Amygdala (tissue), 56 donors: Measurements from ENCODE around the gene PGBD1.

Source experiments
- DNase-seq, 56 donors: peaks; one replicate each; lab custom pipeline; 2025; lab: John Stamatoyannopoulos, UW

Gene PGBD1

GRCh38 chr6:28281288-28282064, at the start of gene PGBD1:
Gene PGBD1, plus strand, starts transcription at chr6:28281572. Its CDS starts 2,242 bp downstream, at chr6:28283814.
- peak in 52 of 56 donors; percentile 1 to 72 (median 32) for DNase-seq

GRCh38 chr6:28232785-28233184, 48.6 kb upstream of the PGBD1 start:
- DNase-seq = no peak

GRCh38 chr6:28235912-28236452, 45.4 kb upstream of the PGBD1 start:
- no peak for DNase-seq

GRCh38 chr6:28239636-28240035, 41.7 kb upstream of the PGBD1 start:
- no peak for DNase-seq

GRCh38 chr6:28240471-28240870, 40.9 kb upstream of the PGBD1 start:
- no peak for DNase-seq

- no peak for DNase-seq
These were observed 37.4 kb upstream of the PGBD1 start for GRCh38 chr6:28243946-28244345.

GRCh38 chr6:28245206-28245941, 36.0 kb upstream of the PGBD1 start:
- DNase-seq = no peak

GRCh38 chr6:28248916-28249315, 32.5 kb upstream of the PGBD1 start:
- DNase-seq = no peak

- no peak for DNase-seq
These were observed 30.6 kb upstream of the PGBD1 start for GRCh38 chr6:28250747-28251146.

GRCh38 chr6:28251661-28252008, 29.7 kb upstream of the PGBD1 start:
- DNase-seq = peak in 4 of 56 donors; percentile 9 to 53 (median 40)

GRCh38 chr6:28252009-28252975, 29.1 kb upstream of the PGBD1 start, which contains the start of gene ZKSCAN4:
Gene ZKSCAN4, minus strand, starts transcription at chr6:28252269. Its CDS starts 289 bp downstream, at chr6:28251980.
- peak in 55 of 56 donors; percentile 3 to 87 (median 56) for DNase-seq

GRCh38 chr6:28254121-28254519, 27.3 kb upstream of the PGBD1 start:
- no peak for DNase-seq

- no peak for DNase-seq
These were observed 24.3 kb upstream of the PGBD1 start for GRCh38 chr6:28257042-28257441.

- DNase-seq = peak in 50 of 56 donors; percentile 5 to 76 (median 41)
These were observed 22.2 kb upstream of the PGBD1 start, which contains the start of gene NKAPL for GRCh38 chr6:28258877-28259777. Gene NKAPL, plus strand, starts transcription at chr6:28259297. Its CDS starts 75 bp downstream, at chr6:28259372.

- DNase-seq = no peak
These were observed 17.4 kb upstream of the PGBD1 start for GRCh38 chr6:28263922-28264321.

GRCh38 chr6:28264834-28265401, 16.5 kb upstream of the PGBD1 start:
- no peak for DNase-seq

GRCh38 chr6:28266563-28266961, 14.8 kb upstream of the PGBD1 start:
- no peak for DNase-seq

GRCh38 chr6:28266962-28267694, 14.2 kb upstream of the PGBD1 start, which contains the start of gene ZSCAN26:
Gene ZSCAN26, plus strand, starts transcription at chr6:28267143. Its CDS starts 4,777 bp downstream, at chr6:28271920.
- peak; percentile 20 to 90 (median 72) for DNase-seq
